AG08395 (cell line): ENCODE data around the gene MEGF9.
A peak's percentile ranks its signal among the peaks of the same experiment; 100 is the strongest.
"Not testable (repeated sequence)": the region's sequence is repeated elsewhere in the genome, so short reads cannot be mapped to it uniquely, and the experiment has no call there.

Experiments
- DNase-seq: peaks from one replicate; pipeline ENCODE4 v3.0.0; 2012; ENCODE audit warnings: mixed read lengths, low spot score

The MEGF9 gene

GRCh38 chr9:120655005-120655622, 59.2 kb downstream of the MEGF9 start:
- peak; percentile 7 for DNase-seq

DNA sequence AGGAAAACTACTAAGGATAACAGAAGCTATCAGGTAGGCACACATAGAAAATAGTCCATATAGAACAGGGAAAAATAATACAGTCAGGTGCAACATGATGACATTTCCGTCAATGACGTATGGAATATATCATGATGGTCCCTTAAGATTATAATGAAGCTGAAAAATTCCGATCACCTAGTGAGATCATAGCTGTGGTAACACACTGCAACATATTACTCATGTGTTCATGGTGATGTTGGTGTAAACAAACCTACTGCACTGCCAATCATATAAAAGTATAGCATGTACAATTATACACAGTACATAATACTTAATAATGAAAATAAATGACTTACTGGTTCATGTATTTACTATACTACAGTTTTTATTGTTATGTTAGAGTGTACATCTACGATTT, 60.0 kb downstream of the MEGF9 start:
- no peak for DNase-seq

DNA sequence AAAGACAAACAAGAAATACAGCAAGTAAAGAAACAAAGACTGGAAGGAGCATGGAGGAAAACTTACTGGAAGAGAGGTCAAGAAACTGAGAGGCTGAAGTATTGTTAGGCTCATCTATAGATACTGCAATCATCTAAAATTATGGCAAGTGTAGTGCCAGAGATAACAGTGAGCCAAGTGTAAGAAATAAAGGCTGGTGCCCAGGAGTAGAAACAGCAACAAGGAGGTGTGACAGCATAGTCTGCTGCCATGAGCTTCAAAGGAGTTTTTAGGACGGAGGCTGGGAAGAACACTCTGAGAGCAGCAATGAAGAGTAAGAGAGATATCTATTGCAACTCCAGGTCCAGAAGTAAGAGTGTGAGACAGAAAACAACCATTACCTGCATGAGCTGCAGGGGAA, 60.5 kb downstream of the MEGF9 start:
- no peak for DNase-seq

- DNase-seq: no peak
Measured at GRCh38 chr9:120652934-120653333, 61.3 kb downstream of the MEGF9 start.

GRCh38 chr9:120650352-120650751, 63.9 kb downstream of the MEGF9 start:
- DNase-seq: no peak

GRCh38 chr9:120648581-120649197, 65.6 kb downstream of the MEGF9 start:
- DNase-seq: no peak

DNA sequence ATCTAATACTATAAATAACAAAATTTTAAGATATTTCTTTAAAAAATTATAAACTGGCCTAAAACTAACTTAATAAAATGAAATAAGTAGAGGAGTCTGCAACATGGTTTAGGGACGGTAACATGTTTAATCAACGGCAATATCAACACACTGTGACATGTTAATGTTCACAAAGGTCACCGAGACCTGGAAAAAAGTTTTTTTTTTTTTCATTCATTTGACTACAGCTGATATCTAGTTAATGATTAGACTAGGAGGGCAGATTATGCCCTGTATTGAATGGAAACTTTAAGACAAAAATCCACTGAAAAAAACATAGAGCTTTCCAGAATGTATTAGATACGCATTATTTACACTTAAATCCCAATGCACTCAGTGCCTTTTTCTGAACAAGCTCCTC, 67.3 kb downstream of the MEGF9 start:
- no peak for DNase-seq

- no peak for DNase-seq
Measured at GRCh38 chr9:120645760-120646159, 68.5 kb downstream of the MEGF9 start.

GRCh38 chr9:120643061-120643460, 71.2 kb downstream of the MEGF9 start:
- DNase-seq: no peak

DNA sequence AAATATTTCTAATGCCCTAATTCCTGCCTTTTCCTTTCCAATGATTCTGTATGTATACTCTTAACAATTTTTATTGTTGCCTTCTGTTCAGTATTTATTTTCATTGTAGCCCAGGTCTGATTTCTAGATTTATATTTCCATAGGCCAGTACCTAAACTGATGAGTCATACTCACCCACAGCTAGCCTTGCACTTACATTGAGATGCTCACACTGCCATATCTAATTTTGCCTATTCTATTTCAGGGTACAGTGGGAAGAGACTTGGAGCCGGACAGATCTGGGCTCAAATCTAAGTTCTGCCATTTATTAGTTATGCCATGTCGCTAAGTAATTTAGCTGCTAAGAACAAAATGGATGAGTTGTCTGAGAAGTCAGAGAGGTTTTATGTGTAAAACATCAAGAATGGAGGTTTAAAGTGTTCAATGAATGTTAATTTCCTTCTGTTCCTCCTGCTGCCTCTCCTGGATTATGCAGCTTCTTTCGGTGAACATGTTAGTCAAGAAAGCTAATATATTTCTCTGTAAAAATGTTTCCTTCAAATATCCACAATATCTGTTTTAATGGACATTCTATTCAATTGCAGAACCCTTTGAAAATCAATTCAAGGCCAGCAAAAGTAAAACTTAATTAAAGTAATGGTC, 72.0 kb downstream of the MEGF9 start:
- no peak for DNase-seq

- not testable (repeated sequence) for DNase-seq
Measured at GRCh38 chr9:120640874-120641273, 73.4 kb downstream of the MEGF9 start.

GRCh38 chr9:120640380-120640779, 73.9 kb downstream of the MEGF9 start:
- no peak for DNase-seq

DNA sequence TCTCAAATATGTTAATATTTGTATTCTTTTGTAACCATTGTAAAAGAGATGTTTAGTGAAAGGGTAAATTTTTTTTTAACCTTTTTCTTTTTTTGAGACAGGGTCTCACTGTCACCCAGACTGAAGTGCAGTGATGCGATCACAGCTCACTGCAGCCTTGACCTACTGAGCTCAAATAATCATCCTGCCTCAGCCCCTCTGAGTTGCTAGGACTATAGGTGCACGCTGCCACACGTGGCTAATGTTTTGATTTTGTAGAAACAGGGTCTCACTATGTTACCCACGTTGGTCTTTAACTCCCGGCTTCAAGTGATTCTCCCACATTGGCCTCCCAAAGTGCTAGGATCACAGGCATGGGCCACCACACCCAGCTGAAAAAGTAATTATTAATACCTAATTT, 76.4 kb downstream of the MEGF9 start:
- no peak for DNase-seq

DNA sequence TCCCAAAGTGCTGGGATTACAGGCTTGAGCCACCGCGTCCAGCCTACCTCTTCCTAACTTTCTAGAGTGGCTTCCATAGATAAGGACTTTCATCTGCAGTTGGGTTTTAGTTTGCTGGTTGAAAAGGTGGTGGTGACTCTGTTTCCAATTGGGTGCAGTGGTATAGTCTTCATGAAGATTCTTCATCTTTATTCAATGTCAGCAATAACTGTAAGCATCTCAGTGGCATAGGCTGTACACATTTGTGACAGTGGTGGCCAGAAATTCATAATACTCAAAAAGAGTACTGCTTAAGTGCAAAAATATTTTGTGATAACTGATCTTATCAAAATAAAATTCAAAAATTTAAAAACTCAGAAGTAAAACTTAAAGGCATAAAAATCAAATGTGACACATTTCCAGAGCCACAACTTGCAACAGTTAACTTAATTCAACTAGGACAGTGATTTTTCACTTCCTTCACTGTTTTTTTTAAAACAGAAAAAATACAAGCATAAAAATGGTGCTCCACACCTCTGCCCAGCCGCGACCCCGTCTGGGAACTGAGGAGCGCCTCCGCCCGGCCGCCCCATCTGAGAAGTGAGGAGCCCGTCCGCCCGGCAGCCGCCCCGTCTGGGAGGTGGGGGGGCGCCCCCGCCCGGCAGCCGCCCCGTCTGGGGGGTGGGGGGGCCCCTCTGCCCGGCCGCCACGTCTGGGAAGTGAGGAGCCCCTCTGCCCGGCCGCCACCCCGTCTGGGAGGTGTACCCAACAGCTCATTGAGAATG, 77.9 kb downstream of the MEGF9 start:
- no peak for DNase-seq

DNA sequence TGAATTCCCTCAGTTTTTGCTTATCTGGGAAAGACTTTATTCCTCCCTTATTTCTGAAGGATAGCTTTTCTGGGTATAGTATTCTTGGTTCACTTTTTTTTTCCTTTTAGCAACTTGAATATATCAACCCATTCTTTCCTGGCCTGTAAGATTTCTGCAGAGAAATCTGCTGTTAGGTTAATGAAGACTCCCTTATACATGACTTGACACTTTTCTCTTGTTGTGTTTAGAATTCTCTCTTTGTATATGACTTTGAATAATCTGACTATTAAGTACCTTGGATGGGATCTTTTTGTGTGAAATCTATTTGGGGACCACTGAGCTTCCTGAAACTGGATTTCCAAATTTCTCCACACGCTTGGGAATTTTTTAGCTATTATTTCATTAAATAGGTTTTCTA, 79.3 kb downstream of the MEGF9 start:
- no peak for DNase-seq

DNA sequence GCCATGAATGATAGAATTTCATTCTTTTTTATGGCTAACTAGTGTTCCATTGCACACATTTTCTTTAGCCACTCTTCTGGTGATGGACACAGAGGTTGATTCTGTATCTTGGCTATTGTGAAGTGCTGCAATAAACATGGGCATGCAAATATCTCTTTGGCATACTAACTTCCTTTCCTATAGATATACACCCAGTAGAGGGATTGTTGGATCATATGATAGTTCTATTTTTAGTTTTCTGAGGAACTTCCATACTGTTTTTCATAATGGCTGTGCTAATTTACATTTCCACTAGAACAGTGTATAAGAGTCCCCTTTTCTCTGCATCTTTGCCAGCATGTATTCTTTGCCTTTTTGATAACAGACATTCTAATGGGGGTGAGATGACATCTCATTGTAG, 83.9 kb downstream of the MEGF9 start:
- no peak for DNase-seq

- DNase-seq: not testable (repeated sequence)
Measured at GRCh38 chr9:120628925-120629497, 85.3 kb downstream of the MEGF9 start.

GRCh38 chr9:120628207-120628924, 85.9 kb downstream of the MEGF9 start:
- no peak for DNase-seq

DNA sequence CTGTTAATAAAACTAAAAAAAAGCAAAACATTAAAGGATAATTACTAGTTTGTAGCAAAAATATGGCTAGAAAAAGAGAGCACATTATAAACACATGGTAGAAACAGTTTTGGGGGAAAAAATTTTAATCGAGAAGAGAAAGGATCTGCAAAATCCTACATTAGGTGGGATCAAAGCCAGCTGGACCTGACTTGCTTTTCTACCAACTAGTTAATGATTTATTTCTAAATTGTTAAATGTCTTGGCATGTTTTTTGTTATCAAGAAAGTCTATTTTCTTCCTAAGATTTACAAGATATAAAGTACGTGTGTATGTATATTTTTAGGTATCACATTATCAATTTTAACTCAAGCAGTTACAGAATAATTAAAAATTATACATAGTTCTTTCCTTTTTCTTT, 87.2 kb downstream of the MEGF9 start:
- no peak for DNase-seq

DNA sequence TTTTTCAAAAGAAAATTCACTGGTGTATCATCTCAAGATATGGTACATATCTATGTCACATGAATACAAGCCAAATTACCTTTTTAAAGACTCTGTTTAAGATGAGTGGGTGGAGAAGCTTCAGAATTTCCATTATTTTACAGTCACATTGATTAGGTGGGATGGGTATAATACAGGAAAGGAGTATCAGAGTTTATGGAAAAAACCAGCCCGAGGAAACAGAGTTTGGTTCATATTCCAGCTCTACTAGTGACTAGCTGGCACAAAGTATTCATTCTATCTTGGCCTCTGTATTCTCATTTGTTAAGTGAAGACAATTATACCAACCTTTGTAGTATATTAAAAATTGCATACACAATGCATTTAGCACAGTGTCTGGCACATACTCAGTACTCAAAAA, 87.8 kb downstream of the MEGF9 start:
- DNase-seq: no peak

DNA sequence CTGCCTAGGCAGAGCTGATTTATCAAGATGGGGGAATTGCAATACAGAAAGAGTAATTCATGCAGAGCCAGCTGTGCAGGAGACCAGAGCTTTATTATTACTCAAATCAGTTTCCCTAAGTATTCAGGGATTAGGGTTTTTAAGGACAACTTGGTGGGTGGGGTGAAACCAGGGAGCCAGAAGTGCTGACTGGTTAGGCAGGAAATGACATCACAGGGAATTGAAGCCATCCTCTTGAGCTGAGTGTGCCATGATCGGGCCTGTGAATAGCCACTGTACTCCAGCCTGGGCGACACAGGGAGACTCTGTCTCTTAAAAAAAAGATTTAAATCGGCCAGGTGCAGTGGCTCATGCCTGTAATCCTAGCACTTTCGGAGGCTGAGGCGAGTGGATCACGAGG, 89.0 kb downstream of the MEGF9 start:
- no peak for DNase-seq

DNA sequence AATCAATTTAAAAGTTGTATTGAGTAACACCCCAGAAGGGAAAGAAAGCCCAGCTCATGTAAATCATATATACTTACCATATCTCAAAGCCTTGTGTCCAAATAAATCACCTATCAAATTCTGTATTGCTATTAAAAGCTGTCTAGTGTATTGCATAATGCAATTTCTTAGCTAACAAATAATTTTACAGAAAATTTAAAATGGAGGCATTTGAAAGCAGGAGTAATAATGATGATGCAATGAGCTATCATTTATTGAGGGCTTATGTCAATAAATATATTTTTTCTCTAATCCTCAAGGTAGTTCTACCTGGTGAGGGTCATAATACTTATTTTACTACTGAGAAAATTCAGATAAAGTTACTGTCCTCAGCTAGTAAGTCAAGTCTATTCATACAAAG, 91.5 kb downstream of the MEGF9 start:
- no peak for DNase-seq
